ENCODE data around the gene TANC1.

TANC1 gene

GRCh38 chr2:159218389-159218788, 249.9 kb downstream of the TANC1 start:
- TF ChIP-seq, protein P1, sequence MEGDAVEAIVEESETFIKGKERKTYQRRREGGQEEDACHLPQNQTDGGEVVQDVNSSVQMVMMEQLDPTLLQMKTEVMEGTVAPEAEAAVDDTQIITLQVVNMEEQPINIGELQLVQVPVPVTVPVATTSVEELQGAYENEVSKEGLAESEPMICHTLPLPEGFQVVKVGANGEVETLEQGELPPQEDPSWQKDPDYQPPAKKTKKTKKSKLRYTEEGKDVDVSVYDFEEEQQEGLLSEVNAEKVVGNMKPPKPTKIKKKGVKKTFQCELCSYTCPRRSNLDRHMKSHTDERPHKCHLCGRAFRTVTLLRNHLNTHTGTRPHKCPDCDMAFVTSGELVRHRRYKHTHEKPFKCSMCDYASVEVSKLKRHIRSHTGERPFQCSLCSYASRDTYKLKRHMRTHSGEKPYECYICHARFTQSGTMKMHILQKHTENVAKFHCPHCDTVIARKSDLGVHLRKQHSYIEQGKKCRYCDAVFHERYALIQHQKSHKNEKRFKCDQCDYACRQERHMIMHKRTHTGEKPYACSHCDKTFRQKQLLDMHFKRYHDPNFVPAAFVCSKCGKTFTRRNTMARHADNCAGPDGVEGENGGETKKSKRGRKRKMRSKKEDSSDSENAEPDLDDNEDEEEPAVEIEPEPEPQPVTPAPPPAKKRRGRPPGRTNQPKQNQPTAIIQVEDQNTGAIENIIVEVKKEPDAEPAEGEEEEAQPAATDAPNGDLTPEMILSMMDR (conservative IDR thresholded peaks at IDR 0.05) = no peak
- H3K27ac ChIP-seq = no peak overlapping the region

GRCh38 chr2:159219394-159219998, 251.1 kb downstream of the TANC1 start:
- no peak overlapping the region for H3K27ac ChIP-seq
- TF ChIP-seq, protein P1 (conservative IDR thresholded peaks at IDR 0.05) = no peak

DNA sequence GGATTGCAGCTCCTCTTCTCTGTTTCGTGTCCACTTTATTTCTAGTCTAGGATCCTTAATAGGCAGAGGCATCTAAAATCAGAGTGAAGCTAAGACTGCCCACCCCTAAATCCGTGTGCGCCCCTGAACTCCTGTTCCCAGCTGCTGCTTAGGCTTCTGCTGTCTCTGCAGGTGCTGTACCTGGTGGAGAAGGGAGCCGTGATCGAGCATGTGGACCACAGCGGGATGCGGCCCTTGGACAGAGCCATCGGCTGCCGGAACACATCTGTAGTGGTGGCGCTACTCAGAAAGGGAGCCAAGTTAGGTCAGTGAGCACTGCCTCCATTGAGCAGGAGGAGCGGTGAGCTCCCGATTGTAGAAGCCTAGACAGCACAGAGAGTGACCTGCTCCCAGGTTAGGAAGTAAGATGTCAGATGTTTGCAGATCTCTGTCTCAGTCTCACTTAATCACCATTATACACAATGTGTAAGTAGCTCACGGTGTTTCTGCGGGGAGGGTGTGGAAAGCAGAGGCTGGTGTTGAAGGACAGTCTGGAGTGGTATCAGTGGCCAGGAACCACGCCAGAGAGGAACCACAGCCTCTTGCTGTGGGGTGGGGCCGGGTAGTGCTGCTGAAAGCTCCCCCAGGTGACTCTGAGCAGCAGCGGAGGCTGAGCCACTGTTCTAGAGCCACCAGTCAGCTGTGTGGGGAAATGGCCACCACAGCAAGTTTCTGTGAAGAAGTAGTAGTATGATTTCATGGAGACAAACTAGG, 255.8 kb downstream of the TANC1 start:
- TF ChIP-seq, protein P1 (conservative IDR thresholded peaks at IDR 0.05) = no peak
- no peak overlapping the region for H3K27ac ChIP-seq

DNA sequence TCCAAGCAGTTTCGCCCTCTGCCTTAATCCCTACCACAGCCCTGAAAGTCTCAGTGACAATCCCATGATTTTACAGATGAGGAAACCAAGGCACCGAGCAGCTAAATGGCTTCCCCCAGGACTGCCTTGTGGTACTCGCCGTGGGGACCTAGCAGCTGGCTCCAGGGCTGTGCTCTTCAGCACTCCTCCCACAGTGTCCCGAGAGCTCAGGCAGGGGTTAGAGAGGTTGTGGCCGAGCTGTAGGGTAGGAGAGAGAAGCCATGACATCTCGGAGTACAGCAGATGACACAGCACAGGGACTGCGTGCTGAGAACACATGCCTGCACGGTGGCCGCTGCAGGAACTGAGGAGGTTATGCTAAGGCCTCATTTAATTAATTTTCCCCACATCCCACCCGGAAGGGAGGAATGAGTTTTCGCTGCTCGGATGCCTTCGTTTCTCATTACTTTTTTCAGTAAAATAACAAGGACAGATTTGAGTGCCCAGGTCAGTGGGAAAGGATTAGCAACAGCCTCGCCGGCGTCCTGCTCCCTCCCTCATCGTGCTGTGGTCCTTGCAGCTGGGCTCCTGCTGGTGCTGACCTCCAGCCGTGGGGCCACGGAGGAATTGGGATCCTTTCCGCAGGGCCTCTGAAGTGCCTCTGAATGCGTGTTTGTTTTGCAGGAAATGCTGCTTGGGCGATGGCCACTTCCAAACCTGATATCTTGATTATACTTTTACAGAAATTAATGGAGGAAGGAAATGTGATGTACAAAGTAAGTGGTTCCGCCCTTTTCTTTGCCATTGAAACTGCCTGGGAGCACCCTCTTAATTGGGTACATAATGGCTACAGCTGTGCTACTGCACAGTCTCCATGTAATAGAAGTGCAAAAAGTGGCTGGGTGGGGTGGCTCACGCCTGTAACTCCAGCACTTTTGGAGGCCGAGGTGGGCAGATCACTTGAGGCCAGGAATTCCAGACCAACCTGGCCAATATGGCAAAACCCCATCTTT, 256.9 kb downstream of the TANC1 start:
- TF ChIP-seq, protein P1 (conservative IDR thresholded peaks at IDR 0.05) = no peak
- no peak overlapping the region for H3K27ac ChIP-seq

- TF ChIP-seq, protein P1 (conservative IDR thresholded peaks at IDR 0.05) = no peak
- no peak overlapping the region for H3K27ac ChIP-seq
These were observed 257.6 kb downstream of the TANC1 start for GRCh38 chr2:159226059-159226461.

DNA sequence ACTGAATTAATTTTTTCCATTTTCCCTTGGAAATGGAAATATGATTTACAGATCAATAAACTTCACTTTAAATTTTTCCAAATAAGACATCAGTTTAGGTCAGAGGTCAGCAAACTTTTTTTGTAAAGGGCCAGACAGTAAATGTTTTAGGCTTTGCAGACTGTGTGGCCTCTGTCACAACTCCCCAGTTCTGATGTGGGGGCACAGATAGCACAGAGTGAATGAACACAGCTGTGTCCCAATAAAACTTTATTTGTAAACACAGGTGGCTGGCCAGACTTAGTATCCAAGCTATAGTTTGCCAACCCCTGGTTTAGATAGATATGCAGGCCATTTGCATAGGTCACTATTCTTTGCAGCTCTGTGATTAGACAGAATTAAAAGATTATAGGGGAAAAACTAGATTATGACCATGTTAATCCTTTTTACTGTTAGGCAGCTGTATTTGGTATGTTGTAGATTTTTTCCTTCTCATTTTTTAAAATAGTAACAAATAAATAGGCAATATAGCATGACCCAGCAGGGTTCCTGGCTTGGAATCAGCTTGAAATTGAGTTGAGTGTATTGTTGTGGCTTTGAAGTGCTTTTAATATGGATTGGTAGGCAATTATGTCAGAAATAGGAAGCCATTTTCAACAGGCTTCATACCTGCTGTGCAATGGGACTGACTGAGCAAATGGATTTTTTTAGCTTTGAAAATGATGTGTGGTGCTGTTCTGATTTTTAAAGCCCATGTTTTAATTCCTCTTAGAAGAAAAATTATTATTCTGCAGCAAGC, 258.4 kb downstream of the TANC1 start:
- H3K27ac ChIP-seq = no peak overlapping the region
- TF ChIP-seq, protein P1 (conservative IDR thresholded peaks at IDR 0.05) = no peak

All from VCaP (cell line).